AG08396 (cell line): ENCODE measurements around the gene ETHE1.

Source experiments
- DNase-seq: peaks from one replicate; pipeline ENCODE4 v3.0.0; 2012; ENCODE audit warnings: low spot score, mixed read lengths

ETHE1 gene, protein sequence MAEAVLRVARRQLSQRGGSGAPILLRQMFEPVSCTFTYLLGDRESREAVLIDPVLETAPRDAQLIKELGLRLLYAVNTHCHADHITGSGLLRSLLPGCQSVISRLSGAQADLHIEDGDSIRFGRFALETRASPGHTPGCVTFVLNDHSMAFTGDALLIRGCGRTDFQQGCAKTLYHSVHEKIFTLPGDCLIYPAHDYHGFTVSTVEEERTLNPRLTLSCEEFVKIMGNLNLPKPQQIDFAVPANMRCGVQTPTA

DNA sequence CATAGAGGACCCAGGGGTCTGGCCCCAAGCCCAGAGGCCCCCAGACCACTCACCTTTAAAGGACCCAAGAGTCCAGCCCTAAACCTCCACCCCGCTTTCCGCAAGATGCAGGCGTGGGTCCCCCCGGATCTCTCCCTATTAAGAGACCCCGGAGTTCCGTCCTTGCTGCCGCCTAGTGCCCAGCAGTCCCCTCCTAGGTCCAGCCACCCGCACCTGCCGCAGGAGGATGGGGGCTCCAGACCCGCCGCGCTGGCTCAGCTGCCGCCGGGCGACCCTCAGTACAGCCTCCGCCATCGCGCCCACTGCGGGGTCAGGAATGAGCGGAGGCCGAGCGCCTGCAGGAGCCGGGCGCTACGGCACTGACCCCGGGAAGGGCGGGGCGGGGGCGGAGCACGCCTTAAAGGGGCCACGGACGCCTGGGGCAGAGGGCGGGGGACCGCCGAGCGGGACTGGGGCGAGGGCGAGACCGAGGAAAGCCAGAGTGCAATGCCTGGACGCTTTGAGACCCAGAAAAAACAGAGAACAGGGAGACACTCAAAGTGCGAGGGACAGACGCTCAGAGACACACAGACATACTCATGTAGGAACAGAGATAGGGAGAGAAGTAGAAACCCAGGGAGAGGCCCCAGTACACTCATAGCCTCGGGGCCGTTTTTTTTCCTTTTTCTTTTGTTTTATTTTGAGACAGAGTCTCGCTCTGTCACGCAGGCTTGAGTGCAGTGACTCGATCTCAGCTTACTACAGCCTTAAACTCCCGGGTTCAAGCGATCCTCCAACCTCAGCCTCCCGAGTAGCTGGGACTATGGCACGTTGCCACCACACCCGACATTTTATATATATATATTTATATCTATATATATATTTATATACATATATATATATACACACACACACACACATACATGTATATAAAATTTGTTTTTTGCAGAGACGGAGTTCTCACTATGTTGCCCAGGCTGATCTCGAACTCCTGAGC, at the start of gene ETHE1:
ETHE1 (minus strand) TSS at position 318 of the 976 bp plus-strand sequence; CDS start at position 294, 24 bp downstream.
- DNase-seq: peak; percentile 88

DNA sequence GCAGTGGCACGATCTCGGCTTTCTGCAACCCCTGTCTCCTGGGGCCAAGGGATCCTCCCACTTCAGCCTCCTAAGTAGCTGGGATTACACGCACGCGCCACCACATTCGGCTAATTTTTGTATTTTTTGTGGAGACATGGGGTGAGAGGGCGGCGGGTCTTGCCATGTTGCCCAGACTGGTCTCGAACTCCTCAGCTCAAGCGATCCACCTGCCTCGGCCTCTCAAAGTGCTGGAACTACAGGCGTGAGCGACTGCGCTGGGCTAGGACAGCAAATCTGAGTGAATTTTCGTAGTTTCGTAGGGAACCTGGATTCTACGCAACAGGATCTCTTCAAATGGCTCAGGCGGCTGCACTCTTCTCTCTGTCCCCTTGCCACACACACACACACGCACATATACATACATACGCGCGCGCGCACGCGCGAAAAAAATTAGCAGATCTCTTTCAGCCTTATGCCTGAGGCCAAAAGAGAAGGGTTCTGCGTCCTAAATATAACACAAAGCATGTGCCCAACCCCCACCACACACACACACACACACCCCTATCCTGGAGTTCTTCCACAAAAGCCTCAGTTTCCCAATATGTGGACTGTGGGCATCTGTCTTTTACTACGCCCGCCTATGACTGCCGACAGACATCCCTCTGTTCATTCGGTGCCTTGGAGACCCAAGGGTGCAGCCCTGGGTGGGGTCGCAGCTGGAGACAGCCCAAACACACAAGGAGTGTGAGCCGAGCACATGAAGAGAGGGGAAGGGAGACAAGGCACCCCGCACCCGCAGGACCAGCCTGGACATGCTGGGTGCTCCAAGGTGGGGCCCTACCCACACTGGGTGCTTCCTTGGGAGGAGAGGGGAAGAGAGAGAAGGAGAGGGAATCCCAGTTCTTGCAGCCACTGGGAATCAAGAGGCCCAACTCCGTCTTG, 49.2 kb upstream of the ETHE1 start:
- no peak for DNase-seq

DNA sequence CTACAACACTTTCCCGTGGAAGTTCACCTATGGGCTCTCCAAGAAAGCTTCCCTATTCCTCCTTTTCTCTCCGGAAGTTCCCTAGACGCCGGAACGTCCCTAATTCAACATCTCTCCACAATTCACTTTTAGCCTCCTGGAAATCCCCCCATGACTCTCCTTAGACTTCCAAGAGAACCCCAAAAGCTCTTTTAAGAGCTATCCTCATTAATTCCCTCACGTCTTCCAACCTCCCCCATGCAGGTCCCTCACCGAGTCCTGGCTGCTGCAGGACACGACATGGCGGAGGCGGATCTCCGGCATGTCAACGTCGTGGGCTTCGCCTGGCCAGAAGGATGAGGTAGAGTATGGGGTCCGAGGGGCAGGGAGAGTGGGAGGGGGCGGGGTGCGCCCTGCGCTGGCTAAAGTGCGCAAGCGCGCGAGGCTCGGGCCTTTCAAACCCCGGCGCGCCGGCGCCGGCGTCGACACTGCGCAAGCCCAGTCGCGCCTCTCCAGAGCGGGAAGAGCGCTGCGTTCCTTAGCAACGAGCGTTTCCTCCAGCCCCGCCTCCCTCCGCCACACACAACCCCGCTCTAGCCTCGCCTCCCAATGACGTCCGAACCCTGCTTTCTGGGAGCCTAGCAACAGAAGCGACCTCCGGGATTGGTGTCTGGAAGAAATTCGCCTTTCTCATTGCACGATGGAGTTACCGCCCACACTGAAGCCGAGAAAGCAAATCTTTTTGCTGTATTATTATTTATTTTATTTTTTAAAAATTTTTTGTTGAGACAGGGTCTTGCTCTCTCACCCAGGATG, 48.4 kb upstream of the ETHE1 start, which contains the start of the genes PINLYP and XRCC1:
PINLYP (plus strand) TSS at position 646 of the 795 bp plus-strand sequence. CDS start 1,391 bp downstream, outside the sequence.
XRCC1 (minus strand) TSS at position 372 of the 795 bp plus-strand sequence; CDS start at position 303, 69 bp downstream.
- peak; percentile 98 for DNase-seq

DNA sequence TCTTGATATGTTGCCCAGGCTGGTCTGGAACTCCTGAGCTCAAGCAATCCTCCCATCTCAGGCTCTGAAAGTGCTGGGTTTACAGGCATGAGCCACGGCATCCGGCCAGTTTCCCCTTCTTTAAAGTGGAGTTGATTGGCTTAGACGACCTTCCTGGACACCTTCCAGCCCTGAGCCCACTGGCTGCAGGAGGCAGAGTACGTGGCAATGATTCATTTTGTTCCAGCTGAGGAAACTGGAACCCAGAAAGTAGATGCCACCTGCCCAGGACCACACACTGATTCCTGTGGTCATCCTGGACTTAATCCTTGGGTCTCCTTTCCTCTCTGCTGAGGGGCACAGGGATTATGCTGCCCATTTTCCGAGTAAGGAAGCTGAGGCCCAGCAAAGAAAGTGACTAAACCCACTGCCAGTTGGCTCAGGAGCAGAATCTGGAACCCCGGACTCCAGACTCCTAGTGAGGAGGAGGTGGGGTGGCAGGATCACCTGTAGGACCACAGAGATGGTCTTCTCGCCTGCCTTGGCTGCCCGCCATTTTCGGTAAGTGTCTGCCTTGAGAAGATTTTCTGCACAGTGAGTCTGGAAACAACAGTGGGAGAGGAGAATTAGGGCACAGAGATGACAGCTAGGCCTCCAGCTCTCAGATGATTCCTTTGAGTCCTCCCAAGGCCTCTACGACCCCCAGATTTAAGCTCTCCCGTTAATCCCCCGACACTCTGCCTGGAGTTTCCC, 47.6 kb upstream of the ETHE1 start:
- no peak for DNase-seq

DNA sequence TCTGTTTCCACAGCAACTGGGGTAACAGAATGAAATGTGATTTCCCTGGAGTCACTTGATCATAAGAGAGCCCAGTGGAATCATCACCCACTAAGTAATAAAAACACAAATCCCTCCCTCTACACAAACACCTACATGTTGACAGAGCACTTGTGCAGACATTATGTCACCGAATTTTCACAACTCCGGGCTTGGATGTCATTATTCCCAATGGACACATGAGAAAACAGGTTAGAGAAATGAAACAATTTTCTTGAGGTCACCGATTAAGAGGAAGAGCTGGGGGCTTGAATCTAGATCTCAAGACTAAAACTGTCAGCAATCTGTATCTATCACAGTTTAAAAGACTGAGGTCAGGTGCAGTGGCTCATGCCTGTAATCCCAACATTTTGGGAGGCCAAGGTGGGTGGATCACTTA, 45.2 kb upstream of the ETHE1 start:
- DNase-seq: no peak

DNA sequence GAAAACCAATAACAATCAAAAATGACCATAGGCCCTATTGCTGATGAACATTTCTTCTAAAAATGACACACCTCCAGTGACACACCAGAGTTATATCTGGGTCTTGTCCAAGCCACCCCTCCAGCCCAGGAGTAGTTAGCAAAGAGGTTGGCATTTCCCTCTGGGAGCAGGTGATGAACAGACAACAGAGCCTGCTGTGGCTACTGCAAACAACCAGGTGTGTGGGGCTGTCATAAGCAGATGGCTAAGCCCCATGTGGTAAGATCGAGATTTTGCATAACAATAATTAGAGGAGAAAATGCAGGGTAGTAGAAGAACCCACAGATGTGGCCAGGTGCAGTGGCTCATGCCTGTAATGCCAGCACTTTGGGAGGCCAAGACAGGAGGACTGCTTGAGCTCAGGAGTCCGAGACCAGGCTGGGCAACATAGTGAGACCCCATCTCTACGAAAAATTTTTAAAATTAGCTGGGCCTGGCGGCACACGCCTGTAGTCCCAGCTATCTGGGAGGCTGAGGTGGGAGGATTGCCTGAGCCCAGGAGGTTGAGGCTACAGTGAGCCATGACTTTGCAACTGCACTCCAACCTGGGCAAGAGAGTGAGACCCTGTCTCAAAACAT, 43.3 kb upstream of the ETHE1 start:
- DNase-seq: no peak

DNA sequence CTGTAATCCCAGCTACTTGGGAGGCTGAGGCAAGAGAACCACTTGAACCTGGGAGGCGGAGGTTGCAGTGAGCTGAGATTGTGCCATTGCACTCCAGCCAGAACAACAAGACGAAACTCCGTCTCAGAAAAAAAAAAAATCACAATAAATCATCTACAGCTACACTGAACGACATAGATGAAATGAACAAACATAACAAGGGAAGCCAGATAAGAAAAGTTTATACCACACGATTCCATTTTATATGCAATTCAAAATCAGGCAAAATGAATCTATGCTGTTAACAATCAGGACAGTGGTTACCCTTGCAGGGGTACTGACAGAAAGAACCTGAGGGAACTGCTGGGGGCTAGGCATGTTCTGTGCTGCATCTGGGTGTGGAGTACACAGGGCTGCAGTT, 42.7 kb upstream of the ETHE1 start:
- no peak for DNase-seq

DNA sequence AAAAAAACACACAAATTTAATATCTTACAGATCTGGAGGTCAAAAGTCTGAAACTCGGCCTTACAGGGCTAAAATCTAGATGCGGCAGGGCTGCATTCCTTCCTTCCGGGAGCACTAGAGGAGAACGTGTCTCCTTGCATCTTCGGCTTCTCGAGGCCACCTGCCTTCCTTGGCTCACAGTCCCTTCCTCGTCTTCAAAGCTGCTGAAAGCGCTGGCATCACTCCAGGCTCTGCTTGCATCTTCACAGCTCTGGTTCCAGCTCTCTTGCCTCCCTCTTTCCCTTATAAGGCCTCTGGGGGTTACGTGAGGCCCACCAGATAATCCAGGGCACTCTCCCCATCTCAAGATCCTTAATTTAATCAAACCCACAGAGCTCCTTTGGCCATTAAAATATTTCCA, 37.8 kb upstream of the ETHE1 start:
- no peak for DNase-seq

DNA sequence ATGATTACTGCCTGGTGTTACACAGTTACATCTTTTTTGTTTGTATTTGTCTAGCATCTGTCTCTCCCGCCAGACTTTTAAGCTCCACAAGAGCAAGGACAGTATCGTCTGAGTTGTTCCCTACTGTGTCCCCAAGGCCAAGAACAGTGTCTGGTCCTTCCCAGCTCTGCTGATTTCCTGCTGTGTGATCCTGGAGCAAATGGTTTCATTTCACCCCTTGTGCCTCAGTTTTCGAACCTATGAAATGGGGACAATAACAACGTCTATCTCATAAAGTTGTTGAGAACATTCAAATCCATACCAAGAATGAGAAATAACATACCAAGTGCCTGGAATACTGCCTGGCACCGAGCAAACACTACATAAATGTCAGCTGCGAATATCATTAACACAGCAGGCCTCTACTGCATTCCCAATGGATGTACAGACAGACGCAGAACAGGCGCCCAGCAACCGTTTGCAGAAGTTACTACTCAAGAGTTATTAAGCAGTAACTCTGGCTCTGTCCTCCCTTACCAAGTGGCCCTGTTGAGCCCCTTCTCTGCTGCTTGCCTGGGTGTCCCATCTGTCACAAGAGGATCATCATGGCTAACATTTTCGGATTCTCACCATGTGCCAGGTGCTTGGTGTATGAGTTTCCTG, 36.9 kb upstream of the ETHE1 start:
- no peak for DNase-seq

DNA sequence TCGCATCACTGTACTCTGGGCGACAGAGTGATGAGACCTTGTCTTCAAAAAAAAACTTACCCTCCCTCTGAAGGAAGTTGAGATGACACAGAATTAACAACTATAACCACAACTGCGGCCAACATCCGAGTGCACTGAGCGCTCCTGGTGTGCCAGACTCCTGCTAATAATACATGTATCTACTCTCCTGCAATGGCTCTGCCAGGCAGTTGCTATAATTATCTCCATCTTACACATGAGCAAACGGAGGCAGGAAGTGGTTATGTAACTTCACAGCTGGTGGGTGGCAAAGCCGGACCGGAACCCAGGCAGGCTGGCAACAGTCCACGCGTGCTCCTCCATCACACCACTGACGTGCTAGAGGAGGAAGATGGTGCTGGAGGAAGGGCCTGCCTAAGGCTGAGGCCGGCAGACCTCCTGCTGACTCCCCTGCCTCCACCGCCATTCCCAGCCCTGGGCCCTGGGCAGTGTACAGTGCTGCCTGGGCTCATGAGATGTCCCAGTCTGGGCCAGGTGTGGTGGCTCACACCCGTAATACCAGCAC, 35.8 kb upstream of the ETHE1 start:
- peak; percentile 42 for DNase-seq

DNA sequence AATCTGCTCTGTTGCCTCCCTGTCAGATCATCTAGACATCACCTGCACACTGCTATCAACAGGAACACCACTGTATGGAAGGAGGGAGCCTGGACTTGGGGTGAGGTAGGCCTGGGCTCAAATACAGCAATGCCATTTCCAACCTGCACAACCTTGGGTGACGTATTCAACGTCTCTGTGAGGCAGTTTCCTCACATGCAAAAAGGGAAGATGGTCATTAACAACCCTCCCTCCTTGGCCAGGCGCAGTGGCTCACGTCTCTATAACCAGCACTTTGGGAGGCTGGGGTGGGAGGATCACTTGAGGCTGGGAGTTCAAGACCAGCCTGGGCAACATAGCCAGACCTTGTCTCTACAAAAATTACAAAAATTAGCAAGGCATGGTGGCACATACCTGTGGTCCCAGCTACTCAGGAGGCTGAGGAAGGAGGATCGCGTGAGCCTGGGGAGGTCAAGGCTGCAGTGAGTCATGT, 35.3 kb upstream of the ETHE1 start:
- no peak for DNase-seq

DNA sequence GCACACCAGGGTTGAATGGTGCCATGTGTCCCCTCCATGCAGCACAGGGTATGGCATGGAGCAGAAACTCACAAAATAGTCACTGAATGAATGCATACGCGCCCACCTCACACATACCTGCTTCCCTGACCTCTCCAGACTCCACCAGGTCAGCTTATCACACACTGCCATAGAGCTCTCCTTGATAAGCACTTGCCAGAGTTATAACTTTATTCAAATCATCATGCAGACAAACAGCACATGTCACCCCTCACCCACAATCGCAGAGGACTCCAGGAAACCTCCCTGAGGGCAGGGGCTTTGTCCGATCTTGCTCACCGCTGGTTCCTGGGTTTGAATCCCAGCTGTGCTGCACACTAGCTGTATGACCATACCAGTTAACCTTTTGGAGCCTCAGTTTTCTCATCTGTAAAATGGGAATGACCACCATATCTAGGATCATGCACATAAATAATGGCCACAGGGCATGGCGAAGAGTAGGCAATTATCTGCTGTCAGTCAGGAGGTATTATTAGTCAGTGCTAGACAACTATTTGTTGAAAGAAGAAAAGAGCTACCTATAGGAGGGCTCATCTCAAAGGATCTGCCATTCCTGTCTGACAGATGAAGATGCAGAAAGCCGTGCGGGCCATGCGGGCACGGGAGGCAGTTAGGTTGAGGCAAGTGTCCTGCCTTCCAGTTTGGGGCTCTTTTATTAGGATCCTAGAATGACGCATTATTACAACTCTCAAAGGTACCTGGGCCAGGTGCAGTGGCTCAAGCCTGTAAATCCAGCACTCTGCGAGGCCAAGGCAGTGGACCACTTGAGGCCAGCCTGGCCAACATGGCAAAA, 34.4 kb upstream of the ETHE1 start:
- DNase-seq: no peak

DNA sequence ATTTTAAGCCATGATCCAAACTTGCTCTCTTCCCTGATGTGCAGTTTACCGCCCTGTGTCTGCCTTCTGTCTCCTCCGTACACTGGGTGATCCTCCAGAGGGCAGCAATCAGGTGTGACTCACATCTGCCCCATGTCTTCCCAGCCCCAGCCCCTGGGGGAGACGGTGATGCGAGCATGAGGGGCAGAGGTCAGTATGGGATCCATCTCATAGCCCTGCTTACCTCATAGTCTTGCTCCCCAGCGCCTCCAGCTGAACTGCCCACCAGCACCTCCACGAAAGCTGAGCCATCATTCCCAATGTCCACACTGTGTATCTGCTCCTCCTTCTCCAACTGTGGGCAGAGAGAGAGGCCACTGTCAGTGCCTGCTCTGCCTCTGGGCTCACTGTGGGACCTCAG, 33.7 kb upstream of the ETHE1 start:
- no peak for DNase-seq

DNA sequence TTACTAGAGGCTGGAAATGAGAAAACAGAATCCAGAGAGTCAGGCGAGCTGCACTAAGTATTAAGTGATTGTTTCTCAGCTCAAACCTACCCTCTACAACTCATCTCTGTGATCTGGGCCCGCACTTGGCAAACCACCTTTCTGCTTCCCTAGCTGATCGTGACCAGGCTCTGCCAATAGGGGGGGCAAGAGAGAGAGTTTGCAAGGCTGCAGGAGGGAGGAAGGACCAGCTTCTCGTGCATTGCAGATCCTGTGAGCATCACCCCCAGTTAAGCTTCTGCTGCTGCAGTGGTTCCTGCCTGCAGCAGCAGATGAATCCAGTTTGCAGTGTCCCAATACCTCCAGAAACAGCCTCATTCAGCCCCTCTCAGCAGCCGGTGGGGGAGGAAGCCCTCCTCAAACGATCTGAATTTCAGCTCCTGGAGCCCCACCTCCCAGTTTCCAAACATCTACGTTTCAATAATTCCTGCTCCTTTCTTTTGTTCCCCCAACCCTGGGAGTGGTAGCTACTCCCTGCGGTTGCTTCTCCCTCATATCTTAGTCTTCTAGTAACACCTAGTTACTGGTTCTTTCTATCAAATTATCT, 28.3 kb upstream of the ETHE1 start:
- peak; percentile 82 for DNase-seq

DNA sequence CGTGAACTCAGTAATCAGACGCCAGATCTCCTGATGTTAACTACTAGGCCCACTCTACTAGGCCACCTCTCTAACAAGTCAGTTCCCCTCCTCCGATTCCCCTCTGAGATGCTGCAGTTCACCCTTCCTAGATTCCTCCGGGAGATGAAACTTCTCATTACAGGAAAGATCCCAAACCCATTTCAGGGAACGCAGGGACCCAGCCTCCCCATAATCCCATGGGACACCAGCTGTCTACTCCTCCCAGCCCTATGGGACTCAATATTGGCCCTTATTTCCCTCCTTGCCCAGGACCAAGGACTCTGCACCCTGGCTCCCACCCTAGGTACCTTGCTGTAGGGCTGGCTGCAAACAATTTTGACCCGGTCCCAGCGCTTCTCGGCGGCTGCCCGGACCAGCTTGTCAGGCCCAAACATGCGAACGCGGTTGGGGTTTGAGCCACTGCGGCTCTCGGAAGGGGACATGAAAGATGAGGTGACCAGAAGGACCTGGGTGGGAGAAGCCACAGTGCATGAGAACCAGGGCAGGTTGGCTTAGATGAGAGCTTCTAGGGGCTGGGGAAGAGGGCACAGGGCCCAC, 27.4 kb upstream of the ETHE1 start:
- no peak for DNase-seq

DNA sequence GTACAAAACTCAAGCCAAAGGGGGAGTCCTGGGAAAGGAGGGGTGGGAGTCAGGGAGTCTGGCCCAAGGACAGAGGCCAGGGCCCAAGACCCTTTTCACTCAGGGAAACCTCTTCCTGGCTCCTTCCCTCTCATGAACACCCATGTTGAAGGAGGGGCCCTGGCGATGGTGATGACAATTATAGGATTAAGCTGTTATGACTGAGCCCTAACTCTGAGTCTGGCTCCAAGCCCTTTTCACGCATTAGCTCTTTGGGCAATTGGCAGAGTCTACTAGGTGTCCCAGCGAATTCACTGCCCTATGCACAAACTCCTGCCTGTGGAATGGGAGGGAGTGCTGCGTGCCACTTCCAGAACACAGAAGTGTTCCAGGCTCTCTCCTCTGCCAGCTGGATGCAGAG, 26.7 kb upstream of the ETHE1 start:
- DNase-seq: no peak

DNA sequence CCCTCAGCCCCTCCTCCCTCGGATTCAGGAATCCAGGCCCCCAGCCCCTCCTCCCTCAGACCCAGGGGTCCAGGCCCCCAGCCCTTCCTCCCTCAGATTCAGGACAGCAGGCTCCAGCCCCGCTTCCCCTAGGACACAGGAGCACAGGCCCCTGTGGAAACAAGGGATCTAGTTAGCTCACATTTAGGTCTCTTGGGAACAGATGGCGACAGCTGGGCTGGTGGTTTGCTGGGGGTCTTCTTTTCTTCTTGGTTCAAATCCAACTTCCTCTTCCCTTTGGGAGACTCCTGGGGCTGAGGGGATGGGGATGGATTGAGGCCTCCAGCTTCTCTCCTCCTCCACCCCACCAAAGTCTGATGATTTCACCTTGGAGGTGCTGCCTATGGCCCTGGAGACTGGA, 25.6 kb upstream of the ETHE1 start:
- no peak for DNase-seq

DNA sequence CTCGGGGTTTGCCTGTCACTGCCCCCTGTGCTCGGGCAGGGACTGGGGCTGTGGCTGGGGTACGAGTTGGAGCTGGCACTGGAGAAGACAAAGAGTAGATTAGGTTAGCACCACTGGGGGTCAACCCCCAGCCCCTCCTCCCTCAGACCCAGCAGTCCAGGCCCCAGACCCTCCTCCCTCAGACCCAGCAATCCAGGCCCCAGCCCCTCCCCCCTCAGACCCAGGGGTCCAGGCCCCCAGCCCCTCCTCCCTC, 25.1 kb upstream of the ETHE1 start:
- no peak for DNase-seq
